ENCODE results near the gene KRT36.

Gene KRT36

DNA sequence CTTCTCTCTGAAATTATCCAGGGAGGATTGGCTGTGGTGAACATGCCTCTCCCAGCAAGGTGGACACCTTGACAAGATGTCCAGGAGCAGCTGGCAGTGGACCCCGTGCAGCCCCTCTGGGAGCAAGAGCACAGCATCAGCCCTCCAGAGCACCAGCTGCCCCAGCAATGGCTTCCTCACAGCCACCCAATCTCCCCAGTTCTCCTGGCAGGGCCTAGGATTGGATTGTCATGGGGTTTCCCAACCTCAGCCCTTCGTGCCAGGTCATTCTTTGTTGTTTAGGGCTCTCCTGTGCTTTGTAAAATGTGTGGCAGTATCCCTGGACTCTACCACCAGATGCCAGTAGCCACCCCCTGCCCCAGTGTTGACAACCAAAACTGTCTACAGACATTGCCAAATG, 1.8 kb upstream of the KRT36 start:
- H3K36me3 Mint-ChIP-seq (ENCODE audit: insufficient read depth): no peaks in the 10 kb centered on the region
- DNase-seq (ENCODE audit: low spot score in 2 of 2): no peak
- H3K4me3 Mint-ChIP-seq: no peak overlapping the region
- no peaks in the 10 kb centered on the region for H3K27me3 Mint-ChIP-seq
- H3K9me3 Mint-ChIP-seq: no peaks in the 10 kb centered on the region
- peaks cover 10% of the 10 kb centered on the region for H3K4me1 Mint-ChIP-seq
- no peak for ATAC-seq (replicated peaks; ENCODE audit: extremely low read depth, poor library complexity, severe bottlenecking)
- no peak overlapping the region for H3K27ac Mint-ChIP-seq (ENCODE audit: low read depth)

- Mint-ChIP-seq H3K9me3 (no peaks in the 10 kb centered on the region), H3K36me3 (ENCODE audit: insufficient read depth) (no peaks in the 10 kb centered on the region), H3K4me3 (no peak overlapping the region), H3K4me1 (peaks cover 10% of the 10 kb centered on the region), H3K27me3 (no peaks in the 10 kb centered on the region), H3K27ac (ENCODE audit: low read depth) (no peak overlapping the region)
- ATAC-seq (replicated peaks; ENCODE audit: extremely low read depth, poor library complexity, severe bottlenecking): no peak
- DNase-seq (ENCODE audit: low spot score in 2 of 2): no peak
Measured at GRCh38 chr17:41490000-41490990, 585 bp upstream of the KRT36 start.

GRCh38 chr17:41486809-41487530, 2.7 kb downstream of the KRT36 start:
- Mint-ChIP-seq H3K9me3 (no peaks in the 10 kb centered on the region), H3K27ac (ENCODE audit: low read depth) (no peak overlapping the region), H3K36me3 (ENCODE audit: insufficient read depth) (no peaks in the 10 kb centered on the region), H3K4me1 (peaks cover 10% of the 10 kb centered on the region), H3K27me3 (peaks cover 8% of the 10 kb centered on the region), H3K4me3 (no peak overlapping the region)
- no peak for ATAC-seq (replicated peaks; ENCODE audit: extremely low read depth, poor library complexity, severe bottlenecking)
- DNase-seq (ENCODE audit: low spot score in 2 of 2): no peak

- DNase-seq (ENCODE audit: low spot score in 2 of 2) (no peak), ATAC-seq (replicated peaks; ENCODE audit: extremely low read depth, poor library complexity, severe bottlenecking) (no peak)
- Mint-ChIP-seq H3K9me3 (no peaks in the 10 kb centered on the region), H3K27ac (ENCODE audit: low read depth) (no peak overlapping the region), H3K27me3 (peaks cover 8% of the 10 kb centered on the region), H3K4me3 (no peak overlapping the region), H3K36me3 (ENCODE audit: insufficient read depth) (no peaks in the 10 kb centered on the region), H3K4me1 (peaks cover 10% of the 10 kb centered on the region)
Measured at GRCh38 chr17:41486316-41486715, 3.4 kb downstream of the KRT36 start.

GRCh38 chr17:41484920-41485904, 4.5 kb downstream of the KRT36 start:
- ATAC-seq (replicated peaks; ENCODE audit: extremely low read depth, poor library complexity, severe bottlenecking) (no peak), DNase-seq (ENCODE audit: low spot score in 2 of 2) (no peak)
- H3K4me1 Mint-ChIP-seq: peaks cover 3% of the 10 kb centered on the region
- H3K27me3 Mint-ChIP-seq: peaks cover 8% of the 10 kb centered on the region
- no peaks in the 10 kb centered on the region for H3K9me3 Mint-ChIP-seq
- H3K27ac Mint-ChIP-seq (ENCODE audit: low read depth): no peak overlapping the region
- H3K4me3 Mint-ChIP-seq: no peak overlapping the region
- H3K36me3 Mint-ChIP-seq (ENCODE audit: insufficient read depth): no peaks in the 10 kb centered on the region

DNA sequence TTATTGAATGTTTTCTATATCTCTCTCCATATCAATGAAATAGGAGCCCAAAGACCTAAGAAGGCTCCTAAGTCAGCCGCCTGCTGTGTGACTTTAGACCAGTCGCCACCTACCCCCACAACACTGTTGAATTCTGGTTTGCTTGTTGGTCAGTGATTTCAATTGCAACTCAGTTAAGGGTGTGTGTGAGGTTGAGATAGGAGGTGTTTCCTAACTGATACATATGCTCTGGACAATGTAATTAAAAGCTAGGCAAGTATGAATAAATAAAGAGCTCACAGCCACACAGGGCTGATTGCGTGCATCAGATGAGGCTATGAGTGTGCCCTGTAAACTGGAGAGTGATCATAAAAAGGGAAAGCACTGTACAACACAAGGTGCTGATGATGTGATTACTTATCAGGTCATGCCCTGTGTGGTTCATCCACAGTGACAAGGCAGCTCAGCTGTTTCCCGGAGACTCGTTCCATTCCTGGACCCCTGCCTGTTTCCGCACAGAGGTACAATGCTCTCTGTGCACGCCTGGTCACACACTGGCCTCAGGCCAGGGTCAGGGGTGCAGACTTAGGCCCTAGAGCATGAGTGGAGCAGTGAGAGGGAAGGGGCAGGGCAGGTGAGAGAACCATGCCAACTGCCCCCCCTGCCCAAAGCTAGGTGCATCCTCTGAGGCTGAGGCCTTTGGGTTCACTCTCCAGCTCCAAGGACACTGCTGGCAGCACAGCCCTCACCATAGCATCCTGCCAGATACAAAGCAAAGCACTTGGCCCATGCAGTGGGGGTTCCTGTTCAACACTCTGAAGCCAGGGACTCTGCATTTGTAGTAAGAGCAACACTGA, 5.5 kb downstream of the KRT36 start:
- Mint-ChIP-seq H3K9me3 (no peaks in the 10 kb centered on the region), H3K4me1 (no peaks in the 10 kb centered on the region), H3K4me3 (no peak overlapping the region), H3K36me3 (ENCODE audit: insufficient read depth) (no peaks in the 10 kb centered on the region), H3K27ac (ENCODE audit: low read depth) (no peak overlapping the region), H3K27me3 (peaks cover 8% of the 10 kb centered on the region)
- DNase-seq (ENCODE audit: low spot score in 2 of 2) (no peak), ATAC-seq (replicated peaks; ENCODE audit: extremely low read depth, poor library complexity, severe bottlenecking) (no peak)

DNA sequence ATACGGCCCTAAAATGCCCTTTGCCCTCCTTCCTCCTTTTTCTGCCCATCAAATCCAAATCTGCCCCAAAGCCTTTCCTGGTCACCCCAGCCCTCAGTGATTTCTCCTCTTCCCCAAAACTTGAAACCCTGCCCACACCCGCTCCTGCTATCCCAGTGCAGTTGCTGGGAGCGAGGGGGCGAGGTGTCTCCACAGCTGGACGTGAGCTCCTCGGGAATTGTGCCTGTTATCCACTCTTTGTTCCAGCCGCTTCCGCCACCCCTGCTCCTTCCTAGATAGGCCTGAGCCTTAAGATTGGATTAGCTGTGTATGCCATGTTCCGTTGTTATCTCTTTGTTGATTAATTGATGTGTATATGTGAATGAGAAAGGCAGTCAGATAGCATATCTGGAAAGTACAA, 6.2 kb downstream of the KRT36 start:
- Mint-ChIP-seq H3K27ac (ENCODE audit: low read depth) (no peak overlapping the region), H3K4me1 (no peaks in the 10 kb centered on the region), H3K9me3 (no peaks in the 10 kb centered on the region), H3K27me3 (peaks cover 8% of the 10 kb centered on the region), H3K36me3 (ENCODE audit: insufficient read depth) (no peaks in the 10 kb centered on the region), H3K4me3 (no peak overlapping the region)
- ATAC-seq (replicated peaks; ENCODE audit: extremely low read depth, poor library complexity, severe bottlenecking) (no peak), DNase-seq (ENCODE audit: low spot score in 2 of 2) (no peak)

- Mint-ChIP-seq H3K27ac (ENCODE audit: low read depth) (no peak within 1 kb of the TSS), H3K4me3 (no peak within 1 kb of the TSS)
- ATAC-seq (replicated peaks; ENCODE audit: extremely low read depth, poor library complexity, severe bottlenecking): no peak
Measured at GRCh38 chr17:41481036-41481435, 8.7 kb downstream of the KRT36 start, which contains the start of gene KRT35. Gene KRT35 (minus strand): TSS chr17:41481151. CDS start chr17:41481097, 54 bp downstream.

DNA sequence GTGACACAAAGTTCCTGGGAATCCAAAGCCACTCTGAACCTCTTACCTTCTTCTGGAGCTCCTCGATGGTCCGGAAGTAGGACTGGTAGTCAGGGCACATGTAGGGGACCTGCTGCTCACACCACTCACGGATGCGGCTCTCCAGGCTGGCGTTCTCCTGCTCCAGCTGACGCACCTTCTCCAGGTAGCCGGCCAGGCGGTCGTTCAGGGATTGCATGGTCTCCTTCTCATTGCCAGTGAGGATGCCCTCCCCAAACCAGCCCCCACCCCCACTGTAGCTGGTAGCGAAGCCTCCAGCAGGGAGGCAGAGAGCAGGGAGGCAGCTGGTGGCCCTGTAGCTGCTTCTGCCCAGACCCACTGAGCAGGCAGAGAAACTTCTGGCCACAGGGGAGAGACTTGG, 9.1 kb downstream of the KRT36 start:
- Mint-ChIP-seq H3K27me3 (peaks cover 8% of the 10 kb centered on the region), H3K4me3 (no peak overlapping the region), H3K9me3 (no peaks in the 10 kb centered on the region), H3K27ac (ENCODE audit: low read depth) (no peak overlapping the region), H3K4me1 (no peaks in the 10 kb centered on the region), H3K36me3 (ENCODE audit: insufficient read depth) (no peaks in the 10 kb centered on the region)
- ATAC-seq (replicated peaks; ENCODE audit: extremely low read depth, poor library complexity, severe bottlenecking) (no peak), DNase-seq (ENCODE audit: low spot score in 2 of 2) (no peak)

More at GRCh38 chr17:41481036-41481435, 8.7 kb downstream of the KRT36 start, which contains the start of gene KRT35:
- Mint-ChIP-seq H3K9me3 (no peaks in the 10 kb centered on the region), H3K36me3 (ENCODE audit: insufficient read depth) (no peaks in the 10 kb centered on the region), H3K27me3 (peaks cover 8% of the 10 kb centered on the region), H3K4me1 (no peaks in the 10 kb centered on the region)
- DNase-seq (ENCODE audit: low spot score in 2 of 2): no peak

GRCh38 chr17:41480136-41480535, 9.6 kb downstream of the KRT36 start:
- Mint-ChIP-seq H3K4me3 (no peak overlapping the region), H3K27ac (ENCODE audit: low read depth) (no peak overlapping the region), H3K4me1 (no peaks in the 10 kb centered on the region), H3K36me3 (ENCODE audit: insufficient read depth) (no peaks in the 10 kb centered on the region), H3K9me3 (no peaks in the 10 kb centered on the region), H3K27me3 (peaks cover 8% of the 10 kb centered on the region)
- no peak for ATAC-seq (replicated peaks; ENCODE audit: extremely low read depth, poor library complexity, severe bottlenecking)
- no peak for DNase-seq (ENCODE audit: low spot score in 2 of 2)

- ATAC-seq (replicated peaks; ENCODE audit: extremely low read depth, poor library complexity, severe bottlenecking): no peak
- Mint-ChIP-seq H3K27ac (ENCODE audit: low read depth) (no peak overlapping the region), H3K4me3 (no peak overlapping the region), H3K4me1 (no peaks in the 10 kb centered on the region), H3K27me3 (peaks cover 6% of the 10 kb centered on the region), H3K9me3 (no peaks in the 10 kb centered on the region), H3K36me3 (ENCODE audit: insufficient read depth) (no peaks in the 10 kb centered on the region)
- no peak for DNase-seq (ENCODE audit: low spot score in 2 of 2)
Measured at GRCh38 chr17:41478237-41478636, 11.5 kb downstream of the KRT36 start.

All from central memory CD8-positive, alpha-beta T cell (primary cell).